Measurements from ENCODE around the gene TMEM178A. TPM values are rescaled to one million over a fixed set of nuclear protein-coding genes. Genes with fewer than 3 reads are reported as not detected.

The TMEM178A gene
- total RNA-seq, 1 donor from 2014 or later, result 12.3 TPM

GRCh38 chr2:39738936-39739335 lies 73.2 kb downstream of the TMEM178A start:
- H3K9me3 Mint-ChIP-seq, result no peaks in the 10 kb centered on the region
- H3K36me3 Mint-ChIP-seq (ENCODE audit: low read depth), result peaks cover 21% of the 10 kb centered on the region
- H3K4me3 Mint-ChIP-seq, result no peak overlapping the region
- H3K4me1 Mint-ChIP-seq, result peaks cover 9% of the 10 kb centered on the region
- TF ChIP-seq, protein P1, sequence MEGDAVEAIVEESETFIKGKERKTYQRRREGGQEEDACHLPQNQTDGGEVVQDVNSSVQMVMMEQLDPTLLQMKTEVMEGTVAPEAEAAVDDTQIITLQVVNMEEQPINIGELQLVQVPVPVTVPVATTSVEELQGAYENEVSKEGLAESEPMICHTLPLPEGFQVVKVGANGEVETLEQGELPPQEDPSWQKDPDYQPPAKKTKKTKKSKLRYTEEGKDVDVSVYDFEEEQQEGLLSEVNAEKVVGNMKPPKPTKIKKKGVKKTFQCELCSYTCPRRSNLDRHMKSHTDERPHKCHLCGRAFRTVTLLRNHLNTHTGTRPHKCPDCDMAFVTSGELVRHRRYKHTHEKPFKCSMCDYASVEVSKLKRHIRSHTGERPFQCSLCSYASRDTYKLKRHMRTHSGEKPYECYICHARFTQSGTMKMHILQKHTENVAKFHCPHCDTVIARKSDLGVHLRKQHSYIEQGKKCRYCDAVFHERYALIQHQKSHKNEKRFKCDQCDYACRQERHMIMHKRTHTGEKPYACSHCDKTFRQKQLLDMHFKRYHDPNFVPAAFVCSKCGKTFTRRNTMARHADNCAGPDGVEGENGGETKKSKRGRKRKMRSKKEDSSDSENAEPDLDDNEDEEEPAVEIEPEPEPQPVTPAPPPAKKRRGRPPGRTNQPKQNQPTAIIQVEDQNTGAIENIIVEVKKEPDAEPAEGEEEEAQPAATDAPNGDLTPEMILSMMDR (conservative IDR thresholded peaks at IDR 0.05), result no peak
- DNase-seq (ENCODE audit: low read depth, low spot score), result no peak
- no peaks in the 10 kb centered on the region for H3K27me3 Mint-ChIP-seq (ENCODE audit: low read depth)
- H3K27ac Mint-ChIP-seq (ENCODE audit: unreplicated experiment), result no peak overlapping the region

DNA sequence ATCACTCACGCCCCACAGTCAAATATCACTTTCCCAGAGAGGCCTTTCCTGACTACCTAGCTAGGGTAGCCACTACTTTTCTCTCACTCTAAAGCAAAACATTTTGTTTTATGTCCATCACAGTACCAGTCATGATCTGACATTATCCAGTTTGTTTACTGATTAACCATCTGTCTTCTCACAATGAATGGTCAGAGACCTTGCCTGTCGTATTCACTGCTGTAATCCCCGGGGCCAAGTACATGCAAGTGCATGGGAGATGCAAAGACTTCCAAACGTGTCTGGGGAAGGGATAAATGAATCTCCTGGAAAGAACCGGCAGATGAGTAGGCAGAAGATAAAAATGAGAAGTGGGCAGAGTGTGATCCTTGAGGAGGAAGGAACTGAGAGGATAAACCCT lies 73.7 kb downstream of the TMEM178A start:
- no peaks in the 10 kb centered on the region for H3K27me3 Mint-ChIP-seq (ENCODE audit: low read depth)
- no peaks in the 10 kb centered on the region for H3K9me3 Mint-ChIP-seq
- H3K4me3 Mint-ChIP-seq, result no peak overlapping the region
- peaks cover 17% of the 10 kb centered on the region for H3K36me3 Mint-ChIP-seq (ENCODE audit: low read depth)
- no peak for DNase-seq (ENCODE audit: low read depth, low spot score)
- no peak overlapping the region for H3K27ac Mint-ChIP-seq (ENCODE audit: unreplicated experiment)
- TF ChIP-seq, protein P1 (conservative IDR thresholded peaks at IDR 0.05), result no peak
- peaks cover 9% of the 10 kb centered on the region for H3K4me1 Mint-ChIP-seq

- peaks cover 9% of the 10 kb centered on the region for H3K4me1 Mint-ChIP-seq
- TF ChIP-seq, protein P1 (conservative IDR thresholded peaks at IDR 0.05), result no peak
- no peak for DNase-seq (ENCODE audit: low read depth, low spot score)
- H3K9me3 Mint-ChIP-seq, result no peaks in the 10 kb centered on the region
- H3K4me3 Mint-ChIP-seq, result no peak overlapping the region
- H3K27ac Mint-ChIP-seq (ENCODE audit: unreplicated experiment), result no peak overlapping the region
- H3K27me3 Mint-ChIP-seq (ENCODE audit: low read depth), result no peaks in the 10 kb centered on the region
- H3K36me3 Mint-ChIP-seq (ENCODE audit: low read depth), result peaks cover 7% of the 10 kb centered on the region
Measured at GRCh38 chr2:39741871-39742270, 76.2 kb downstream of the TMEM178A start.

GRCh38 chr2:39743269-39743776 lies 77.6 kb downstream of the TMEM178A start:
- no peaks in the 10 kb centered on the region for H3K9me3 Mint-ChIP-seq
- TF ChIP-seq, protein P1 (conservative IDR thresholded peaks at IDR 0.05), result no peak
- DNase-seq (ENCODE audit: low read depth, low spot score), result no peak
- no peak overlapping the region for H3K27ac Mint-ChIP-seq (ENCODE audit: unreplicated experiment)
- H3K4me1 Mint-ChIP-seq, result no peaks in the 10 kb centered on the region
- no peaks in the 10 kb centered on the region for H3K27me3 Mint-ChIP-seq (ENCODE audit: low read depth)
- no peak overlapping the region for H3K4me3 Mint-ChIP-seq
- peaks cover 7% of the 10 kb centered on the region for H3K36me3 Mint-ChIP-seq (ENCODE audit: low read depth)

GRCh38 chr2:39755466-39755865 lies 89.7 kb downstream of the TMEM178A start:
- H3K27ac Mint-ChIP-seq (ENCODE audit: unreplicated experiment), result no peak overlapping the region
- TF ChIP-seq, protein P1 (conservative IDR thresholded peaks at IDR 0.05), result no peak
- no peaks in the 10 kb centered on the region for H3K4me1 Mint-ChIP-seq
- peaks cover 29% of the 10 kb centered on the region for H3K36me3 Mint-ChIP-seq (ENCODE audit: low read depth)
- DNase-seq (ENCODE audit: low read depth, low spot score), result no peak
- H3K27me3 Mint-ChIP-seq (ENCODE audit: low read depth), result no peaks in the 10 kb centered on the region
- H3K4me3 Mint-ChIP-seq, result no peak overlapping the region
- no peaks in the 10 kb centered on the region for H3K9me3 Mint-ChIP-seq

All from neural crest cell (in vitro differentiated cells).